Uterus (tissue), 2 donors: ENCODE data around the gene SNX8.

Source experiments
- POLR2A ChIP-seq, 2 donors: fragments of 450-650 bp; IDR thresholded peaks; one replicate each; pipeline ENCODE4 v1.6.1; 2016; ENCODE audit warnings: antibody characterized with exemption in 2 of 2, mild to moderate bottlenecking in 1 of 2, moderate library complexity in 1 of 2
- TF ChIP-seq, protein P1 (sequence below), 4 experiments: fragments of 200-600 bp in 2 of 4; fragments of 450-650 bp in 2 of 4; sonication (generic) in 2 of 4; IDR thresholded peaks; one replicate each; pipeline ENCODE4 v1.5.1; 2016 to 2019; ENCODE audit warnings: antibody characterized with exemption in 4 of 4, mild to moderate bottlenecking in 2 of 4, moderate library complexity in 1 of 4

DNA sequence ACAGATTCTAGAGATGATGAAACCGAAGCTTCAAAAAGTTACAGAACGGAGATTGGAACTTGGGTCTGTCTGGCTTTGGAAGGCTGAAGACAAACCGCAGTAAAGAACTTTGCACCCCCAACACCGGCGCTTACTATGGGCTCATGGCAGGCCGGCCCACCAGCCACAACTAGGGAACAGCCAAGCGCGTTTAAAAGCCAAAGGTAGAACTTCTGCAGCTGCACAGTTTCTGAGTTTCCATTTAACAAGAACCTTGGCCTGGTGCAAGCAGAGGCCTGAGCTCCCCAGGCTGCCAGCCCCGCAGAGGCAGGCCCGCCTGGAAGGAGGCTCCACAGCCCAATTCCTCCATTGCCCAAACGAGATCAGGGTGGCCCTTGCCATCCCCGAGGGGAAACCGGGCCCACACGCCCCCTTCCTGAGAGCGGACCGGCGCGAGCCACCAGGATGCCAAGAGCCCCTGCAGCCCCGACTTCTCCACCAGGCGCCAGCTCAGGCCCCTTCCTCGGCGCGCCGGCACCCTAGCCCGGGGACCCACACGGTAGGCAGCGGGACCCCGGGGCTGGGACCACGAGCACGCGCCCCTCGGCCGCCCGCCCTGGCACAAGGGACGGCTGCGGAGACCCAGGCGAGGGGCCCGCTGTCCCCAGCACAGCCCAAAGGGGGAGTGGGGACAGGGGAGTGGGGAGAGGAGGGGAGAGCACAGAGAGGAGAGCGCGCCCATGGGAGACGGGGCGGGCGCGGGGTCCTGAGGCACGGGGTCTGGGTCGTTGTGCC is 82.1 kb downstream of the SNX8 start:
- no peak for TF ChIP-seq POLR2A (IDR thresholded peaks at IDR 0.05)
- TF ChIP-seq, protein P1, sequence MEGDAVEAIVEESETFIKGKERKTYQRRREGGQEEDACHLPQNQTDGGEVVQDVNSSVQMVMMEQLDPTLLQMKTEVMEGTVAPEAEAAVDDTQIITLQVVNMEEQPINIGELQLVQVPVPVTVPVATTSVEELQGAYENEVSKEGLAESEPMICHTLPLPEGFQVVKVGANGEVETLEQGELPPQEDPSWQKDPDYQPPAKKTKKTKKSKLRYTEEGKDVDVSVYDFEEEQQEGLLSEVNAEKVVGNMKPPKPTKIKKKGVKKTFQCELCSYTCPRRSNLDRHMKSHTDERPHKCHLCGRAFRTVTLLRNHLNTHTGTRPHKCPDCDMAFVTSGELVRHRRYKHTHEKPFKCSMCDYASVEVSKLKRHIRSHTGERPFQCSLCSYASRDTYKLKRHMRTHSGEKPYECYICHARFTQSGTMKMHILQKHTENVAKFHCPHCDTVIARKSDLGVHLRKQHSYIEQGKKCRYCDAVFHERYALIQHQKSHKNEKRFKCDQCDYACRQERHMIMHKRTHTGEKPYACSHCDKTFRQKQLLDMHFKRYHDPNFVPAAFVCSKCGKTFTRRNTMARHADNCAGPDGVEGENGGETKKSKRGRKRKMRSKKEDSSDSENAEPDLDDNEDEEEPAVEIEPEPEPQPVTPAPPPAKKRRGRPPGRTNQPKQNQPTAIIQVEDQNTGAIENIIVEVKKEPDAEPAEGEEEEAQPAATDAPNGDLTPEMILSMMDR (IDR thresholded peaks at IDR 0.05): no peak
